Ishikawa (cell line): ENCODE data around the gene ASH1L.

Experiments
- CEBPB ChIP-seq: IDR thresholded peaks from 2 replicates; pipeline ENCODE4 v1.6.1; 2012
- CREB1 ChIP-seq: IDR thresholded peaks from 2 replicates; pipeline ENCODE4 v1.6.1; 2012; ENCODE audit warnings: low read depth
- EGR1 ChIP-seq: IDR thresholded peaks from 2 replicates; pipeline ENCODE4 v1.6.1; 2012
- EP300 ChIP-seq: IDR thresholded peaks from 2 replicates; pipeline ENCODE4 v1.6.1; 2012; ENCODE audit warnings: borderline replicate concordance
- FOXM1 ChIP-seq: IDR thresholded peaks from 2 replicates; pipeline ENCODE4 v1.6.1; 2012; ENCODE audit warnings: low read depth, borderline replicate concordance
- NFIC ChIP-seq: IDR thresholded peaks from 2 replicates; pipeline ENCODE4 v1.6.1; 2012
- RAD21 ChIP-seq: IDR thresholded peaks from 2 replicates; pipeline ENCODE4 v1.6.1; 2012; ENCODE audit warnings: low read depth
- TAF1 ChIP-seq: IDR thresholded peaks from 2 replicates; pipeline ENCODE4 v1.6.1; 2012; ENCODE audit warnings: low read depth, mild to moderate bottlenecking
- TCF12 ChIP-seq: IDR thresholded peaks from 2 replicates; pipeline ENCODE4 v1.6.1; 2012; ENCODE audit warnings: low read depth
- TEAD4 ChIP-seq: IDR thresholded peaks from 2 replicates; pipeline ENCODE4 v1.6.1; 2012
- YY1 ChIP-seq: IDR thresholded peaks from 2 replicates; pipeline ENCODE4 v1.6.1; 2012; ENCODE audit warnings: low read depth
- ZBTB7A ChIP-seq: IDR thresholded peaks from 2 replicates; pipeline ENCODE4 v1.6.1; 2012; ENCODE audit warnings: low read depth
- TF ChIP-seq, protein P1 (sequence below): IDR thresholded peaks from 2 replicates; pipeline ENCODE4 v1.6.1; 2012
- TF ChIP-seq, protein P2 (sequence below): IDR thresholded peaks from 2 replicates; pipeline ENCODE4 v1.6.1; 2012
- TF ChIP-seq, protein P3 (sequence below): IDR thresholded peaks from 2 replicates; pipeline ENCODE4 v1.6.1; 2012; ENCODE audit warnings: low read depth, mild to moderate bottlenecking

Gene ASH1L

GRCh38 chr1:155473151-155473821 is 89.3 kb downstream of the ASH1L start:
- TF ChIP-seq, protein P1, sequence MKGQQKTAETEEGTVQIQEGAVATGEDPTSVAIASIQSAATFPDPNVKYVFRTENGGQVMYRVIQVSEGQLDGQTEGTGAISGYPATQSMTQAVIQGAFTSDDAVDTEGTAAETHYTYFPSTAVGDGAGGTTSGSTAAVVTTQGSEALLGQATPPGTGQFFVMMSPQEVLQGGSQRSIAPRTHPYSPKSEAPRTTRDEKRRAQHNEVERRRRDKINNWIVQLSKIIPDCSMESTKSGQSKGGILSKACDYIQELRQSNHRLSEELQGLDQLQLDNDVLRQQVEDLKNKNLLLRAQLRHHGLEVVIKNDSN = no peak
- TF ChIP-seq FOXM1 (no peak), EP300 (no peak), YY1 (no peak), EGR1 (no peak), TEAD4 (no peak), TCF12 (no peak)

- no peak for TF ChIP-seq ZBTB7A
- no peak for TF ChIP-seq RAD21
- TF ChIP-seq NFIC = no peak
- TF ChIP-seq CREB1 = no peak
- no peak for TF ChIP-seq TCF12
- TF ChIP-seq YY1 = no peak
- TF ChIP-seq, protein P2, sequence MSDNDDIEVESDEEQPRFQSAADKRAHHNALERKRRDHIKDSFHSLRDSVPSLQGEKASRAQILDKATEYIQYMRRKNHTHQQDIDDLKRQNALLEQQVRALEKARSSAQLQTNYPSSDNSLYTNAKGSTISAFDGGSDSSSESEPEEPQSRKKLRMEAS = no peak
Measured at GRCh38 chr1:155472491-155473083, 90.0 kb downstream of the ASH1L start.

DNA sequence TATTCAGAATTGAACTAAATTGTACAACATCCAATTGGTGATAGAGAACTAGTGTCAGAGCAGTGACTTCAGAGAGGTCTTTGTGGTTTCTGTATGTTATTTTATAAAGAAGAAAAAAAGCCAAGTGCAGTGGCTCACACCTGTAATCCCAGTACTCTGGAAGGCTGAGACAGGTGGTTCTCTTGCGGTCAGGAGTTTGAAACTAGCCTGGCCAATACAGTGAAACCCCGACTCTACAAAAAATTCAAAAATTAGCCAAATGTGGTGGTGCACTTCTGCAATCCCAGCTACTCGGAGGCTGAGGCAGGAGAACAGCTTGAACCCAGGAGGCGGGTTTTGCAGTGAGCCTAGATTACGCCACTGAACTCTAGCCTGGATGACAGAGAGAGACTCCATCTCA is 90.7 kb downstream of the ASH1L start:
- TF ChIP-seq, protein P2 = no peak
- TF ChIP-seq TAF1 (no peak), TEAD4 (no peak), EGR1 (no peak), RAD21 (no peak), EP300 (no peak), CREB1 (no peak), NFIC (no peak)

DNA sequence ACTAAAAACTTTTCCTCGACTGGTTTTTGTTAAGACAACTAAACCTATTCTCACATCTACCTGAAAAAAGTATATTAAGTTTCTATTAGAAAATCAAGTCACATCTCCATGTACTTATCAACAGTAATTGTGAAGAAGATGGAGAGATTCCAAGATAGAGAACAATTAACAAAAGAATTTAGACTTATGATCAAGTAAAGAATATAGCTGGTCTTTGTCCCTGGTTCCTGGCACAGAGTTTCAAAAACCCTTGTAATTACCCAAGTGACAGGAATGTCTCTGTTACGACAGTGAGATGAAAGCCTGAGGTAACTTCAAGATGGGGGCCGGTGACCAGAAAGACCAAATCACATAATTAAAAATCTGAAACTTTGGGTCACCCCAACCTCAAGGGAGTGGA is 91.6 kb downstream of the ASH1L start:
- no peak for TF ChIP-seq CEBPB

- TF ChIP-seq TEAD4 (peak; percentile 67), EGR1 (no peak)
- TF ChIP-seq, protein P2 = no peak
Measured at GRCh38 chr1:155466996-155467395, 95.6 kb downstream of the ASH1L start.

DNA sequence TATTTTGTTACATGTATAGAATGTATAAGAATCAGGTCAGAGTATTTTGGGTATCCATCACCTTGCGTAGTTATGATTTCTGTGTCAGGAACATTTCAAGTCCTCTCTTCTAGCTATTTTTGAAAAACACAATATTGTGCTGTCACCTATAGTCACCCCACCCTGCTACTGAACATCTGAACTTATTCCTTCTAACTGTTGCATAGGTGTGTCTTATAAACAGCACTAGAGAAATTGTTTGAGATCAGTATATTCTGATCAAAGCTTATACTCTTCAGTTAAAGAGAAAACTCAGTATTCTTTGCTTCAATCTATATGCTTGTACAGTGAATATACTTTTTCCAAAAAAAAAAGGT is 96.0 kb downstream of the ASH1L start:
- TF ChIP-seq, protein P3, sequence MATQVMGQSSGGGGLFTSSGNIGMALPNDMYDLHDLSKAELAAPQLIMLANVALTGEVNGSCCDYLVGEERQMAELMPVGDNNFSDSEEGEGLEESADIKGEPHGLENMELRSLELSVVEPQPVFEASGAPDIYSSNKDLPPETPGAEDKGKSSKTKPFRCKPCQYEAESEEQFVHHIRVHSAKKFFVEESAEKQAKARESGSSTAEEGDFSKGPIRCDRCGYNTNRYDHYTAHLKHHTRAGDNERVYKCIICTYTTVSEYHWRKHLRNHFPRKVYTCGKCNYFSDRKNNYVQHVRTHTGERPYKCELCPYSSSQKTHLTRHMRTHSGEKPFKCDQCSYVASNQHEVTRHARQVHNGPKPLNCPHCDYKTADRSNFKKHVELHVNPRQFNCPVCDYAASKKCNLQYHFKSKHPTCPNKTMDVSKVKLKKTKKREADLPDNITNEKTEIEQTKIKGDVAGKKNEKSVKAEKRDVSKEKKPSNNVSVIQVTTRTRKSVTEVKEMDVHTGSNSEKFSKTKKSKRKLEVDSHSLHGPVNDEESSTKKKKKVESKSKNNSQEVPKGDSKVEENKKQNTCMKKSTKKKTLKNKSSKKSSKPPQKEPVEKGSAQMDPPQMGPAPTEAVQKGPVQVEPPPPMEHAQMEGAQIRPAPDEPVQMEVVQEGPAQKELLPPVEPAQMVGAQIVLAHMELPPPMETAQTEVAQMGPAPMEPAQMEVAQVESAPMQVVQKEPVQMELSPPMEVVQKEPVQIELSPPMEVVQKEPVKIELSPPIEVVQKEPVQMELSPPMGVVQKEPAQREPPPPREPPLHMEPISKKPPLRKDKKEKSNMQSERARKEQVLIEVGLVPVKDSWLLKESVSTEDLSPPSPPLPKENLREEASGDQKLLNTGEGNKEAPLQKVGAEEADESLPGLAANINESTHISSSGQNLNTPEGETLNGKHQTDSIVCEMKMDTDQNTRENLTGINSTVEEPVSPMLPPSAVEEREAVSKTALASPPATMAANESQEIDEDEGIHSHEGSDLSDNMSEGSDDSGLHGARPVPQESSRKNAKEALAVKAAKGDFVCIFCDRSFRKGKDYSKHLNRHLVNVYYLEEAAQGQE = no peak
- TF ChIP-seq, protein P2 = no peak
- no peak for TF ChIP-seq NFIC
- no peak for TF ChIP-seq ZBTB7A
- TF ChIP-seq EP300 = no peak
- TF ChIP-seq TAF1 = no peak
- TF ChIP-seq YY1 = no peak
- TF ChIP-seq CEBPB = no peak
- no peak for TF ChIP-seq RAD21
- no peak for TF ChIP-seq TEAD4
- TF ChIP-seq, protein P1 = no peak
- TF ChIP-seq TCF12 = no peak
- TF ChIP-seq CREB1 = no peak

GRCh38 chr1:155463865-155464650 is 98.5 kb downstream of the ASH1L start:
- TF ChIP-seq, protein P2 = no peak
- TF ChIP-seq EGR1 (no peak), RAD21 (no peak), CEBPB (no peak), TAF1 (no peak), TCF12 (no peak), YY1 (no peak), EP300 (no peak), ZBTB7A (no peak), NFIC (no peak), TEAD4 (no peak), FOXM1 (no peak), CREB1 (no peak)
- TF ChIP-seq, protein P1 = no peak
- TF ChIP-seq, protein P3 = no peak
